KOPT-K1 (cell line): Measurements from ENCODE around the gene DLG2.

Experiments used
- H3K27ac ChIP-seq: fragments of 200-600 bp; sonication (generic); 2 replicates; pipeline ENCODE4 v1.5.1; 2016; ENCODE audit warnings: antibody characterized with exemption, mild to moderate bottlenecking, low read depth, low read length; ENCODE audit not compliant: poor library complexity, severe bottlenecking
- H3K36me3 ChIP-seq: fragments of 200-600 bp; sonication (generic); 2 replicates; pipeline ENCODE4 v1.5.1; 2017; ENCODE audit warnings: antibody characterized with exemption, mild to moderate bottlenecking, low read length, moderate library complexity; ENCODE audit not compliant: insufficient read depth
- H3K9me3 ChIP-seq: fragments of 200-600 bp; sonication (generic); 2 replicates; pipeline ENCODE4 v1.5.1; 2017; ENCODE audit warnings: antibody characterized with exemption, low read length, mild to moderate bottlenecking; ENCODE audit not compliant: insufficient read depth, poor library complexity, severe bottlenecking

Gene DLG2

DNA sequence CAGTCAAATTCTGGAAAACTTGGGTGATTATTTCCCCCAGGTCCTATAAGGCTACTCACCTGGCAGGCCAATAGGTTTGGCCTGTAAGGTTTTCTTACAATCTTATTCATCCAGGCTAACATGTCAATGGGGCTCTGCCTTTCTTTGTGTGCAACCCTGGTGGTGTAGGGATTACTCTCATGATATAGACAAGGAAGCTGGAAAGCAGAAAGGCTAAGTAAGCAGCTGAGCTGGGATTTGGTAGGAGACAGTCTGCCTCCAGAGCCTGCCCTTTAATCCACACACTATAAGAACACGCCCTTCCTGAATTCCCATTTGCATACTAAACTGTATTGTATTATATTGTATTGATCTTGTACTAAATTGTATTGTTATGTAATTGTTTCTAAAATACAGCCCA lies 1967.7 kb downstream of the DLG2 start:
- no peaks in the 10 kb centered on the region for H3K36me3 ChIP-seq
- no peaks in the 10 kb centered on the region for H3K9me3 ChIP-seq
- H3K27ac ChIP-seq: no peak overlapping the region

DNA sequence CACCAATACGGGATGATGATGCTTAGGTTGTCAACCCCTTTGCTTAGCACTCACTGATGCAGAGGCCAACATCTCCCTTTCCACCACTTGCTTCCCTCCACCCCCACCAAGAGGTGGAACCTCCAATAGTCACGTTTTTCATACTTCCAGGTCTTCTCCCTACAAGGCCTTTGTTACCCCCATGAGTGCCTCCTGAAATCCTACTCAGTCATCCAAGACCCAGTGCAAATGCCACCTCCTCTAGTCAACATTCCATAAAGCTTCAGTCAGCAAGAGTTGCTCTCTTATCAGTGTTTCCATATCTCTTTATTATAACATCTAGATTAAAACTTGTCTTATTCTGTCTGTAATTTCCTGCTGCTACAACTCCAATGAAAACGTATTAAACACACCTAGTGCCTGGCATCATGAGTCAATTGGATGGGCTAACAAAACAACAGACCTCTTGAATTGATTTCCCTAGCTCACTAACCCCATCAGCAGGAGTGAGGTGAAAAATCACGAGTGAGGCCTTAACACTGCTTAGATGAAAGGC lies 1970.3 kb downstream of the DLG2 start:
- Histone ChIP-seq H3K36me3 (no peaks in the 10 kb centered on the region), H3K9me3 (no peaks in the 10 kb centered on the region), H3K27ac (no peak overlapping the region)

DNA sequence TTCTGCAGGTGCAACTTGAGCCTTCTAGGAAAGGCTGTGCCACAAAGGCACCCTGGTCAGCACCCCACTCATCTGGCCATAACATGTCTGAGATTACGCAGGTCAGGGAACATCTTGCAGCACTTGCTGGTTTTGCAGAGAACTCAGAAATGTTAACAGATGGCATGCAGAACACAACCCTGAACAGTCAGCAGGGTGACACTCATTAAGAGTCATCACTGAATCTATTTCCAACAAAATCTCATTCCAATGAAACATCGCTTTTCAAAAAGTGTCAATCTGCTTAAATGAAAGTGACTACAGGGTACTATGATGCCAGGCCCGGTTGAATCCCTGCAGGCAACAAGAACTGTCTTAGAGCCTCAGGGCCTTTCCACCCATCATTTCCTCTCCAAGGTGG lies 1971.2 kb downstream of the DLG2 start:
- H3K9me3 ChIP-seq: no peaks in the 10 kb centered on the region
- no peaks in the 10 kb centered on the region for H3K36me3 ChIP-seq
- no peak overlapping the region for H3K27ac ChIP-seq

DNA sequence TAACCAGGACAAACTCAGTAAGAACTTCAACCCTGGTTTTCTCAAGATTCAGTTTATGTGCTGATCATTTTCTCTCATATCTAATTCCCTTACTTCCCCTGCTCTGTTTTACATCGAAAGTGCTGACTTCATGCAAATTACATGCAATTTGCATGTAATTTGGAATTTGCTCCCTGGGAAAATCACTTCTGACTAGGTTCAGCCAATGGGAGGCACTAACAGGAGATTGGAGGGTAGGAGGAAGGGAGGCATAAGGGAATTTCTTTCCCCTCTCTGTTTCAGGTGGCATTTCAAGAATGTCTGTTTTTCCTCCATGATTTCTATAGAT lies 1977.7 kb downstream of the DLG2 start:
- Histone ChIP-seq H3K36me3 (no peaks in the 10 kb centered on the region), H3K9me3 (no peaks in the 10 kb centered on the region), H3K27ac (no peak overlapping the region)

DNA sequence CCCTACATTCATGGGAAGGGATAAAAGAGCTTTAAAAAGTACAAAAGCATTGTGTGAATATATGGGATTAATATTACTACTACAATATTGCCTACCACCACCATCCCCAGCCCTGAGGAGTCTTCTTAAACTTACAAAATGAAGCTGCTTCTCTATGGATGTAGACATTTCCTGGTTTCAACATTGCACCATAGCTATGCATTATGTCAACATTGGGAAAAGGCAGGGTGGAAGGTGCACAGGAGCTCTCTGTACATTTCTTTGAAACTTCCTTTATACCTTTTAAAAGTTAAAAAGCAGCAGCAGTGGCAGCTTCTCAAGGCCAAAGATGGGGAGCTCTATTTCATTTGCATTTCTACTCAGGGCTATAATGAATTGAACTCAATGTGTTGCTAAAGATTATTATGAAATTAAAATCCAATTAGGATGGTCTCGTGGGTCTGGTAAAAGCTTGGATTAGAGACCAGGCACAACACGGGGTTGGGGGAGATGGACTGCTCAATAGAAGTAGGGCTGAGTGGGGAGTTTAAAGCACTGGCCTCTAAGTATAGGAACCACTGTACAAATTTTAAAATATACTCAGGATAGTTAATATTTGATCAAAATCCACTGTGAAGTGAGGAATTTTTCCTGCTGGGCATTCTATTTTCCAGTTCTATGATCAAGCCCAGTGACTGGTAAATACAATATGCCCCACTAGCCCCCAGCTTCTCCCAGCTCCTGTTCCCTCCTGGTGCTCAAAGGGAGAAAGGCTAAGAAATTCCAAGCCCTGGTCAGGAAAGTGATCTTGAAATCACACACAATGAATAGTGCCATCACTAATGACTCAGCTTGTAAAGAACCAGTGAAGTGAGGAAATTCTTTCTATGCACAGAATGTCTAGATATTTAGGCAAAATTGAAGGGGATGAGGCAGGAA lies 1978.3 kb downstream of the DLG2 start:
- no peak overlapping the region for H3K27ac ChIP-seq

DNA sequence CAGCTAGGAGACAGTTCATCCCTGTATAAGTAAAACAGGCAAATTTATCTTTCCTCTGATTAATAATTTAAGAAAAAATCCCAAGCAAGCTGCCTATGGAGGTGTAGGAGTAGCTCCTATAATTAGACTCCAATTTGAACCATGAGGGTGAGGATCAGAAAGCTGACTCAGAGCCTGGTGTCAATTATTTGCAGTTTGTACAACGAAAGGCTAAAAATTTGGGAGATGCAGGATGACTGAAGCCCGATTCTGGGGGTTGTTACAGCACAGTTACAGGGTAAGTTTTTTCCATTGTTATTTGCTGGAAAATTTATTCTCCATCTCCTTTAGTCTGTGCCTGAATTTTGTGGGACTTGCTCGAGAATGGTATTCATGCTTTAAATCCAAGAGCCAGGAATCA lies 1981.6 kb downstream of the DLG2 start:
- Histone ChIP-seq H3K27ac (no peak overlapping the region), H3K36me3 (no peaks in the 10 kb centered on the region), H3K9me3 (no peaks in the 10 kb centered on the region)

More for the DNA sequence above, 1978.3 kb downstream of the DLG2 start:
- H3K9me3 ChIP-seq: no peaks in the 10 kb centered on the region
- no peaks in the 10 kb centered on the region for H3K36me3 ChIP-seq

DNA sequence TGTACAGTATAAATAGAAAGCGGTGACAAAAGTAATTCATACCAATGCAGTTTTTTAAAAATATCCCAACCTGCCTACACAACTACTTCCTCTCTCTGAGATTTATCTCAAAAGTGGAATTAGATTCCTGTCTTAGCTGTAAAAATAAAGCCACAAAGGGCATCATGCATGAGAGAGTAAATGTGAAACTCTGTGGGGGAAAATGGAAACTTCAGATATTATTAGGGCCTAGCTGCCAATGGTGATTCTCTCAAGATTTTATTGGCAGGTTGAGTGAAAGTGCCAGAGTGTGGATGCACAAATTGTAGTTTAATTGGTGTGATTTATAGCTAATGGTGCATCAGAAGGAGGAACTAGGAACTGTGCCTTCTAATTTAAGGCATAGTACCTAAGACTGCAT lies 1984.0 kb downstream of the DLG2 start:
- H3K36me3 ChIP-seq: no peaks in the 10 kb centered on the region
- no peak overlapping the region for H3K27ac ChIP-seq

DNA sequence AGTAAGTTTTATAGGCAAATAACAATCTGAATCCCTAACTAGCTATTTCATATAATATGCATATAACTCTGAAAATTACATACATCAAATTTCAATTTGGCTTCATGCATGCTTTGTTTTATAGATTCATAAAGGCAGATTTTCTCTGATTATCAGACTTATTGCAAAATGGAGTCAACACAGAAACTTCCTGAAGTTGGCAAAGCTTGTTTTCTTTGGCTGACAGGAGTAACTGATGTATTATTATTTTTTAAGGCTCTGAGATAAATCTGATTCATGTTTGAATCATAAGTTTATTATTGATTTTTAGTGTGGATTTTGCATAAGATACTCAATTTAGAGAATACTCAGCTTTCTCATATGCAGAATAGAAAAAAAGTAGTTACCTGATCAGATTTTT lies 1984.6 kb downstream of the DLG2 start:
- H3K27ac ChIP-seq: no peak overlapping the region
- H3K36me3 ChIP-seq: no peaks in the 10 kb centered on the region
- no peaks in the 10 kb centered on the region for H3K9me3 ChIP-seq

More for the DNA sequence above, 1984.0 kb downstream of the DLG2 start:
- H3K9me3 ChIP-seq: no peaks in the 10 kb centered on the region

DNA sequence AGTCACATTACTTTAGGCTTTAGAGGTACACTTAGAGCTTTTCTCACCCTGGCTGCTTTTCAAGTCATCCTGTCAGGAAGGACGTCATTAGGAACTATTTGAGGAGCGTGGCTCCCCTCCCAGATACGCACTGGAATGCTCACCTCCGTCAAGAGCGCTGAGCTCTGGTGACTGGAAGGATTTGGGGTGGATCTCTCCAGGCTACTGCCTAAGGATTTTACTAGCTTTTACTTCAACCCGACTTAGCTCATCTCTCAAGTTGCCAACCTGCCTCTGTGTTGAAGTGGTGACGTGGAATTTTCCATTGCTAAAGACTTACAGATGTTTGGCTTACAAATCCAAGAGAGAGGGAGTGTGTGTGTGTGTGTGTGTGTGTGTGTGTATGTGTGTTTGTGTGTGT lies 1985.6 kb downstream of the DLG2 start:
- Histone ChIP-seq H3K9me3 (no peaks in the 10 kb centered on the region), H3K36me3 (no peaks in the 10 kb centered on the region), H3K27ac (no peak overlapping the region)

DNA sequence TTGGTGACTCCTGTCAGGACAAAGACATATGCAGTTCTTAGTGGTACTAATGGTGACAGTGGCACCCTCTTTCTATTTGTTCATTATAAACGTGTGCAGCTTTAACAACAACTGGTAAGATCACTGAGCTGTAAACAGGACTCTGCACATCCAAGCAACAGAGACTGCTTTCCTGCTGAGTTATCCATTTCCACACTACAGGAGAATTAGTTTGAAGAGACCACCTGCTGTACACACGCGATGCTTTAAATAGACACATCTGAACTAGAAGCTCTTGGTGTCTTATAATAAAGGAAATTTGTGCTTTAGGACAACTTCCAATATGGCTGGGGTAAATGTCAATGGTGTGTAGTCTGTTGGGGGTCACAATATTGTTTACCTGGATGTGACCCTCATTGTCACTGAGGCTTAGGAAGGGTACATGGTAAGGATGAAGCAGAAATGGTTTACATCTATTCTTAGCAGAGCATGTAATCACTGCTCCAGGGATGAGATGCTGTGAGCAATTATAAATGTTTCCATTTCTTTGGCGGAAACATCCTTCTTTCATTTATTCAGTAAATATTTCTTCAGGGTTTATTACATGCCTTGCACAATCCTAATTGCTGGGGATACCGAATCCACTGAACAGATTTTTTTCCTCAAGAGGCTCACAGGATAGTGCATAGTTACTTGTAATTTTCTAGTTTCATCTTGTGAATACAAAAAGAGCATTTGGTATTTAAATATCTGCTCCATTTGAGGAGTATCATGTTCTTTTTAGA lies 1987.0 kb downstream of the DLG2 start:
- Histone ChIP-seq H3K27ac (no peak overlapping the region), H3K36me3 (no peaks in the 10 kb centered on the region), H3K9me3 (no peaks in the 10 kb centered on the region)

DNA sequence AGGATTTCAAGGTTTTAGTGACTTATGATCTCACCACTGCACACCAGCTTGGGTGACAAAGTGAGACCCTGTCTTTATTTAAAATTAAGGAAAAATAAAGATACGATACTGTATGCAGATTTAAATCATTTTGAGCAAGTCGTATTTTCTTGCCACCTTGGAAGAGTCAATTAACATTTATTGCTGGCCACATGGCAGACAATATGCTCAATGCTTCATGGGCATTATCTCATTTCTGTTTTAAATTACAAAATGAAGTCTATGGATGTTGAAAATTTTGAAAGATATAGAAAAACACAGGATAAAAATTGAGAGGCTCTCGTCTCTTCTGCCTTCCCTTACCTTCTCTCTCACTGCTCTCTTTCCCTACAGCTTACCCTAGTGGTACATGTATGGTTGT lies 1992.0 kb downstream of the DLG2 start:
- Histone ChIP-seq H3K9me3 (no peaks in the 10 kb centered on the region), H3K36me3 (no peaks in the 10 kb centered on the region), H3K27ac (no peak overlapping the region)

DNA sequence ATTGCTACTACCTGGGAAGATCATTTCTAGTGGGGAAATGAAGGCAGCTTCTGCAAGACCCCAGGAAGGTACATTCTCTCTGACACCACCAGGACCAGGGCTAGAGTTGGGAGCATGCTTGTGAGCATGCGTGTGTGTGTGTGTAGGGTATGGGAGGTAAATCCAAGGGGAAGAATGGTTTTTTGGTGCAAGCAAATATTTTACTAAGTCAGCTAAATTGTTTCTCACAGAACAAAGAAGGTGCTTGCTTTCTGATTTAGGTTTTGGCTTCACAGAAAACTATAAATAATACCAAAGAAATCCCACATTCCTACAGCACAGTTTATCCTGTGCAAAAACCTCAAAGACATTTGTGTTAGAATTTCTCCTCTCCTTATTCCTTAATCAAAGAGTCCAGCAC lies 1996.9 kb downstream of the DLG2 start:
- H3K9me3 ChIP-seq: no peaks in the 10 kb centered on the region
- H3K27ac ChIP-seq: no peak overlapping the region
- no peaks in the 10 kb centered on the region for H3K36me3 ChIP-seq

DNA sequence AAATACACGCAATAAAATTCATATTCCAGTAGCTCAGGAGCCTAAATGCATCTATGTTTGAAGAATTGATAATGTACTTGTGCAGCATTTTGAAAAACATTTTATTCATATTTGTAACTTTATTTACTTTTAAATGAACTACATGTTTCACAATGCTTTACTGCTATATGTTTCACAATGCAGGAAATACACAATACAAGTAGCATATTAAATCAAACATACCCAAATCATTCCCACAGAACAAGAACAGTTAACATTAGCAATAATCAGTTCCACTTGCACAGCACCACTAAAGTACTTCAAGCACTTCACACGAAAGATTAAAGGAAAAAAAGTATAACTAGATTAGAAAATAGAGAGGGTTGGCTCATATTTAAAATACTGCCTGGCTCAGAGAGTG lies 1997.4 kb downstream of the DLG2 start:
- Histone ChIP-seq H3K9me3 (no peaks in the 10 kb centered on the region), H3K27ac (no peak overlapping the region), H3K36me3 (no peaks in the 10 kb centered on the region)

DNA sequence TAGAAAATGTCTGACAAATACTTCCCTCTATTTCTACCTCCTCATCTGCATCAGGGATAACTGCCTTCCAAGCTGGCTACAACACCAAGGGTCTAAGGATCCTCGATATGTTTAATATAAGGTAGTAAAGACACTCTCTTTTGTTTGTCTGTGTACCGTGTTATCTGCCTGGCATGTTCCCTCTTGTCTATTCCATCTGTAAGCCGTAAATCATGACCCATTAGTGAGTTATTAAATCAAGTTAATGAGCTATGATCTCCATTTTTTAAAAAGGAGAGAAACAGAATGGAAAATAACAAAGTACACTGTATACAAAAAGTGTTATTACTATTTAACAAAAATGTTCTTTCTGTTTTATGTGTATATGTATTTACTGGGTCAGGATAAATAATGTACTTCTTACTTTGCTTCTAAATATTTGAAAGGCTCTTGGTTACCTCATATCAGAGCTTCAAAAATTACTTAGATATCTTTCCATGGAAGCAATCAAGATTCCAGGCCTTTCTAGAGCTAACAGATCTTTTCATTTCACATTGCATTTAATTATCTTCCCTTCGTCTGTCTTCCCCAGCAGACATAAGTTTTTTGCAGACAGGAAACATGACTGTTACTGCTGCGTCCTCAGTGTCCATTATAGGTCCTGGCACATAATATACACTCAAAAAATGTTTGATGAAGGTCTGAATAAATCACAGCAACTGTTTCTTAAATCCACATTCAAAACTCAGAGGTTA lies 1998.4 kb downstream of the DLG2 start:
- H3K9me3 ChIP-seq: no peaks in the 10 kb centered on the region
- H3K36me3 ChIP-seq: no peaks in the 10 kb centered on the region
- no peak overlapping the region for H3K27ac ChIP-seq

DNA sequence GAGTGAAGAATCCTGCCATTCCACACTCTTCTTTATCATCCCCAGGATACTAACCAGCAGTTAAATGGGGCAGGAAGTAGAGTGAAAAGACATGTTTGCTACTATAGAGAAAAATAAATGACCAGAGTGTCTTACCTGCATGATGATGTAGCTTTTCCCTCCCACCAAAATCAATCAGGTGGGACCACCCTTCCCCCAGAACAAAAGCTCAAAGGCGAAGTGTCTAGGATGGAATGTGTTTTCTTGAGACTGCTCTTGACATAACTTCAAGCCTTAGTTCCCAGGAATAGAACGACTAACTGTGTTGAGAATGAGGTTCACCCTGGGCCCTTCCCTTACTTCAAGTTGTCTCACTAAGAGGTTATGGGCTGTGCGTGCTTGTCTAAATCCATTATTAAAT lies 2001.8 kb downstream of the DLG2 start:
- H3K36me3 ChIP-seq: no peaks in the 10 kb centered on the region
- H3K9me3 ChIP-seq: no peaks in the 10 kb centered on the region
- H3K27ac ChIP-seq: no peak overlapping the region
